Parathyroid adenoma (tissue), 2 donors: ENCODE measurements around the gene MAN2B2.
"Not testable (repeated sequence)": the region's sequence is repeated elsewhere in the genome, so short reads cannot be mapped to it uniquely, and the experiment has no call there.

Experiments used
- H2AFZ ChIP-seq: fragments of 300-600 bp; sonication (generic); one replicate; pipeline ENCODE4 v1.7.0; 2017; ENCODE audit warnings: antibody characterized with exemption, mild to moderate bottlenecking
- H3K27ac ChIP-seq: fragments of 300-600 bp; sonication (generic); one replicate; pipeline ENCODE4 v1.7.0; 2017
- H3K27me3 ChIP-seq: fragments of 300-600 bp; sonication (generic); one replicate; pipeline ENCODE4 v1.7.0; 2017; ENCODE audit warnings: low read length; ENCODE audit not compliant: control insufficient read depth, insufficient read depth
- H3K36me3 ChIP-seq: fragments of 300-600 bp; sonication (generic); one replicate; pipeline ENCODE4 v1.7.0; 2017; ENCODE audit warnings: low read length; ENCODE audit not compliant: control insufficient read depth, insufficient read depth
- H3K4me1 ChIP-seq: fragments of 300-600 bp; sonication (generic); one replicate; pipeline ENCODE4 v1.7.0; 2017; ENCODE audit warnings: control low read depth
- H3K4me2 ChIP-seq: fragments of 300-600 bp; sonication (generic); one replicate; pipeline ENCODE4 v1.7.0; 2017; ENCODE audit warnings: low read length
- H3K4me3 ChIP-seq: fragments of 300-600 bp; sonication (generic); one replicate; pipeline ENCODE4 v1.7.0; 2017; ENCODE audit warnings: low read depth, low read length
- H3K79me2 ChIP-seq: fragments of 300-600 bp; sonication (generic); one replicate; pipeline ENCODE4 v1.7.0; 2017; ENCODE audit warnings: control low read depth
- H3K9ac ChIP-seq: fragments of 300-600 bp; sonication (generic); one replicate; pipeline ENCODE4 v1.7.0; 2017; ENCODE audit warnings: mild to moderate bottlenecking
- H3K9me3 ChIP-seq: fragments of 300-600 bp; sonication (generic); one replicate; pipeline ENCODE4 v1.7.0; 2017; ENCODE audit warnings: low read length; ENCODE audit not compliant: control insufficient read depth
- CTCF ChIP-seq: fragments of 300-600 bp; sonication (generic); IDR thresholded peaks from one replicate; pipeline ENCODE4 v1.7.0; 2017; ENCODE audit warnings: antibody characterized with exemption, mild to moderate bottlenecking
- donor health status: primary hyperparathyroidism.

Gene MAN2B2

GRCh38 chr4:6647582-6648230, 72.7 kb downstream of the MAN2B2 start:
- Histone ChIP-seq H3K27me3 (no peaks in the 10 kb centered on the region), H3K4me2 (no peak overlapping the region), H3K9ac (no peak overlapping the region), H3K4me1 (no peaks in the 10 kb centered on the region), H3K79me2 (peaks cover 12% of the 10 kb centered on the region), H2AFZ (no peak overlapping the region), H3K4me3 (no peak overlapping the region), H3K9me3 (no peaks in the 10 kb centered on the region), H3K36me3 (no peaks in the 10 kb centered on the region), H3K27ac (no peak overlapping the region)
- TF ChIP-seq CTCF = no peak

- H3K4me2 ChIP-seq = no peak overlapping the region
- no peaks in the 10 kb centered on the region for H3K9me3 ChIP-seq
- H3K27ac ChIP-seq = no peak overlapping the region
- no peak overlapping the region for H3K4me3 ChIP-seq
- no peaks in the 10 kb centered on the region for H3K27me3 ChIP-seq
- H3K36me3 ChIP-seq = no peaks in the 10 kb centered on the region
- no peak for TF ChIP-seq CTCF
- no peak overlapping the region for H2AFZ ChIP-seq
- peaks cover 9% of the 10 kb centered on the region for H3K79me2 ChIP-seq
- H3K4me1 ChIP-seq = no peaks in the 10 kb centered on the region
- H3K9ac ChIP-seq = no peak overlapping the region
Observed at GRCh38 chr4:6649216-6649615, 74.2 kb downstream of the MAN2B2 start.

GRCh38 chr4:6654211-6654610, 79.2 kb downstream of the MAN2B2 start:
- H3K27me3 ChIP-seq, H3K9me3 ChIP-seq, H3K36me3 ChIP-seq, H2AFZ ChIP-seq, H3K4me2 ChIP-seq, H3K4me3 ChIP-seq, H3K4me1 ChIP-seq, H3K27ac ChIP-seq, H3K9ac ChIP-seq, H3K79me2 ChIP-seq: not testable (repeated sequence)

GRCh38 chr4:6655291-6655690, 80.3 kb downstream of the MAN2B2 start:
- H3K4me1 ChIP-seq, H3K27me3 ChIP-seq, H2AFZ ChIP-seq, H3K9ac ChIP-seq, H3K4me2 ChIP-seq, H3K4me3 ChIP-seq, H3K36me3 ChIP-seq, H3K9me3 ChIP-seq, H3K27ac ChIP-seq, H3K79me2 ChIP-seq: not testable (repeated sequence)

GRCh38 chr4:6655924-6656323, 80.9 kb downstream of the MAN2B2 start:
- Histone ChIP-seq H3K9me3 (no peaks in the 10 kb centered on the region), H3K27me3 (no peaks in the 10 kb centered on the region), H3K79me2 (no peaks in the 10 kb centered on the region), H3K4me3 (no peak overlapping the region), H3K9ac (no peak overlapping the region), H3K4me1 (no peaks in the 10 kb centered on the region), H3K4me2 (no peak overlapping the region), H3K36me3 (no peaks in the 10 kb centered on the region), H3K27ac (no peak overlapping the region), H2AFZ (no peak overlapping the region)
- TF ChIP-seq CTCF = no peak
